ENCODE data around the gene GRPEL2.

GRPEL2 gene

GRCh38 chr5:149372076-149372795 lies 26.9 kb downstream of the GRPEL2 start:
- no peak for DNase-seq (ENCODE audit: low spot score)
- TF ChIP-seq CTCF (IDR thresholded peaks at IDR 0.05; ENCODE audit: borderline replicate concordance, control extremely low read depth, extremely low read depth, insufficient read depth, missing control alignments): no peak
- in situ Hi-C loops (cut with MboI; ENCODE audit: low sequenced_read_pairs, unreplicated experiment): loop anchor here (10.0 kb wide), 1 partner anchor 193 kb away; no protein-coding TSS in a partner anchor

DNA sequence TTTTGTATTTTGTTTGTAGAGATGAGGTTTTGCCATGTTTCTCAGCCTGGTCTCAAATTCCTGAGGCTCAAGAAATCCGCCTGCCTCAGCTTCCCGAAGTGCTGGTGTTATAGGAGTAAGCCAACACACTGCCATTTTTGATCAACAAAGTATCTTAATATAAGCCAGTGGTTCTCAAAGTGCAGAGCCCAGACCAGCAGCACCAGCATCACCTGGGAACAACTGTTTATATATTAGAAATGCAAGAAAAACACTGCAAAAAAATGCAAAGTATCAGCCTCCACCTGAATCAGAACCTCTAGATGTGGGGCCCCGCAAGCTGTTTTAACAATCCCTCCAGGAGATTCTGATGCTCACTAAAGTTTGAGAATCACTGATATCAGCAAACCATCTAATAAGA lies 27.6 kb downstream of the GRPEL2 start:
- no peak for TF ChIP-seq CTCF (IDR thresholded peaks at IDR 0.05; ENCODE audit: borderline replicate concordance, control extremely low read depth, extremely low read depth, insufficient read depth, missing control alignments)
- DNase-seq (ENCODE audit: low spot score): no peak
- in situ Hi-C loops (cut with MboI; ENCODE audit: low sequenced_read_pairs, unreplicated experiment): loop anchor here (10.0 kb wide), 1 partner anchor 192 kb away; no protein-coding TSS in a partner anchor

GRCh38 chr5:149374303-149374702 lies 29.0 kb downstream of the GRPEL2 start:
- in situ Hi-C loops (cut with MboI; ENCODE audit: low sequenced_read_pairs, unreplicated experiment): loop anchor here (10.0 kb wide), 1 partner anchor 190 kb away; no protein-coding TSS in a partner anchor
- no peak for DNase-seq (ENCODE audit: low spot score)
- no peak for TF ChIP-seq CTCF (IDR thresholded peaks at IDR 0.05; ENCODE audit: borderline replicate concordance, control extremely low read depth, extremely low read depth, insufficient read depth, missing control alignments)

DNA sequence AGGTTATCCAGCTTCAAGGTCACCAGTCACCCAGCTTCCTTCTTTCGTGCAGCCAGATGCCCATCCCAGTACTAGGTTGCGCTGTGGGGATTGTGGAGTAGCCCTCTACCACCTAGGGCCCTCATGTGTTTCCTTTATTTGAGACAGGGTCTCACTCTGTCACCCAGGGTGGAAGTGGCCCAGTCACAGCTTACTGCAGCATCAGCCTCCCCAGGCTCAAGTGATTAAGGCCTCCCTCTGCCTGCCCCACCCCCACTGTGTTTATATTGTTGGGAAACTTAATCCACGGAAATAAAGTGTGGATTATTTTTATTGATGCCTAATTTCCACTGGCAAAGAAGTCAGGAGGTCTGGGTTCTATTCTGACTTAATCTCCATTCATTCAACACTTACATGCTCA lies 29.5 kb downstream of the GRPEL2 start:
- in situ Hi-C loops (cut with MboI; ENCODE audit: low sequenced_read_pairs, unreplicated experiment): loop anchor here (10.0 kb wide), 1 partner anchor 190 kb away; no protein-coding TSS in a partner anchor
- no peak for DNase-seq (ENCODE audit: low spot score)
- TF ChIP-seq CTCF (IDR thresholded peaks at IDR 0.05; ENCODE audit: borderline replicate concordance, control extremely low read depth, extremely low read depth, insufficient read depth, missing control alignments): no peak

DNA sequence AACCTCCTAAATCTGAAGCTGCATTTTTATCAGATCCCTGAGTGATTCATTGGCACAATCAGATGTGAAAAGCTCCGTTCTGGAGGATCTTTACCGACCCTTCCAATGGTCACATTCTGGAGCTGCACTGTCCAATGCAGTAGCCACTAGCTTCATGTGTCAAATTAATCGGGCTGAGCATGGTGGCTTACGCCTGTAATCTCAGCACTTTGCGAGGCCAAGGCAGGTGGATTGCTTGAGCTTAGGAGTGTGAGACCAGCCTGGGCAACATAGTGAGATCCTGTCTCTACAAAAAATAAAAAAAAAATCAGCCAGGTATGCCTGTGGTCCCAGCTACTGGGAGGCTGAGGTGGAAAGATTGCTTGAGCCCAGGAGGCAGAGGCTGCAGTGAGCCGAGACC lies 30.1 kb downstream of the GRPEL2 start:
- in situ Hi-C loops (cut with MboI; ENCODE audit: low sequenced_read_pairs, unreplicated experiment): loop anchor here (10.0 kb wide), 1 partner anchor 189 kb away; no protein-coding TSS in a partner anchor
- TF ChIP-seq CTCF (IDR thresholded peaks at IDR 0.05; ENCODE audit: borderline replicate concordance, control extremely low read depth, extremely low read depth, insufficient read depth, missing control alignments): no peak
- no peak for DNase-seq (ENCODE audit: low spot score)

GRCh38 chr5:149376104-149376503 lies 30.8 kb downstream of the GRPEL2 start:
- in situ Hi-C loops (cut with MboI; ENCODE audit: low sequenced_read_pairs, unreplicated experiment): loop anchor here (10.0 kb wide), 1 partner anchor 189 kb away; no protein-coding TSS in a partner anchor
- no peak for DNase-seq (ENCODE audit: low spot score)
- no peak for TF ChIP-seq CTCF (IDR thresholded peaks at IDR 0.05; ENCODE audit: borderline replicate concordance, control extremely low read depth, extremely low read depth, insufficient read depth, missing control alignments)
